GM21526 (cell line): ENCODE data around the gene BTF3.
"Not testable (repeated sequence)": the region's sequence is repeated elsewhere in the genome, so short reads cannot be mapped to it uniquely, and the experiment has no call there.

Experiments
- ATAC-seq: cut with Tn5 transposase; IDR thresholded peaks from one replicate; pipeline ENCODE4 v1.9.1; 2021; ENCODE audit warnings: moderate library complexity; ENCODE audit not compliant: unreplicated experiment, low FRiP score

The BTF3 gene

DNA sequence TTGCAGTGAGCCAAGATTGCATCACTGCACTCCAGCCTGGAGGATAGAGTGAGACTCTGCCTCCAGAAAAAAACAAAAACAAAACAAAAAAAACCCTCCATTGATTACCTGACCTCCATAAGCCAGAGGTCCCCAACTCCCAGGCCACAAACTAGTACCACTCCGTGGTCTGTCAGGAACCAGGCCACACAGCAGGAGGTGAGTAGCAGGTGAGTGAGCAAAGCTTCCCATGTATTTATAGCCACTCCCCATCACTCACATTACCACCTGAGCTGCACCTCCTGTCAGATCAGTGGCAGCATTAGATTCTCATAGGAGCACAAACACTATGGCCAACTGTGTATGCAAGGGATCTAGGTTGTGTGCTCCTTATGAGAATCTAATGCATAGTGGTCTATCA lies 13.7 kb upstream of the BTF3 start:
- ATAC-seq: no peak

DNA sequence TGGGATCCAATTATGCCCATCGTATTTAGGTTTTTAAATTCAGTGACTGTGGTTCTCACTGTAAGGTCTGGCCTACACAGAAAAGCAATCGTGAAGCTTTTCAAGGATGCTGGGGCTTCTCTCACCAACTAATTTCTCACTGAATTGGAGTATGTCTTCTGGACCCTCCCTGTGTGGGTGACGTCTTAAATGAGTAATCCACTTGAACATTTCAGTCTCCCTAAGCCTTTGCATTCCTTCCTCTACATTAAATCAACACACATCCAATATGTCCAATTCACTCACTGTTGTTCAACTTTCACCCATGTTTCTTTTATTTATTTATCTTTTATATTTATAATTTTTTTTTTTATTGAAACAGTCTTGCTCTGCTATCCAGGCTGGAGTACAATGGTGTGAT lies 12.5 kb upstream of the BTF3 start:
- ATAC-seq: no peak

DNA sequence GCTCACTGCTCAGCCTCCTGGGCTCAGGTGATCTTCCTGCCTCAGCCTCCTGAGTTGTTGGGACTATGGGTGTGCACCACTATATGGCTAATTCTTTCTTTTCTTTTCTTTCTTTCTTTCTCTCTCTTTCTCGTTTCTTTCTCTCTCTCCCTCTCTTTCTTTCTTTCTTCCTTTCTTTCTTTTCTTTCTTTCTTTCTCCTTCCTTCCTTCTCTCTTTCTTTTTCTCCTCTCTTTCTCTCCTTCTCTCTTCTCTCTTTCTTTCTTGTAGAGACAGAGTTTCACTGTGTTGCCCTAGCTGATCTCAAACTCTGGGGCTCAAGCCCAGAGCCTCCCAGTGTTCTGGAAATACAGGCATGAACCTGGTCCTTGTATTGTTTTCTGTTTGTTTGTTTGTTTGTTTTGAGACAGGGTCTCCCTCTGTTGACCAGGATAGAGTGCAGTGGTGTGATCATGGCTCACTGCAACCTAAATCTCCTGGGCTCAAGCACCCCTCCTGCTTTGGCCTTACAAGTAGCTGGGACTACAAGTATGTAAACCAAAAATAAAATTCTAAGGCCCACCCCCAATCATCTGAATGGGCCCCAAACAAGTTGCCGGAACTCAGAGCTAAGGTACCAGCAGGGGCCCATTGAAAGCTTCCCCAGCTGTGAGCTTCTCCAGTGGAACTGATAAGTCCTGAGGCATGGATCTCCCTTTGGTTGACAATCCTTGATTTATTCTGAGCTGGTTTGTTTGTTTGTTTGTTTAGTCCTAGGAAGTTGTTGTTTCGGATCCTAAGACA lies 11.9 kb upstream of the BTF3 start:
- ATAC-seq: no peak

DNA sequence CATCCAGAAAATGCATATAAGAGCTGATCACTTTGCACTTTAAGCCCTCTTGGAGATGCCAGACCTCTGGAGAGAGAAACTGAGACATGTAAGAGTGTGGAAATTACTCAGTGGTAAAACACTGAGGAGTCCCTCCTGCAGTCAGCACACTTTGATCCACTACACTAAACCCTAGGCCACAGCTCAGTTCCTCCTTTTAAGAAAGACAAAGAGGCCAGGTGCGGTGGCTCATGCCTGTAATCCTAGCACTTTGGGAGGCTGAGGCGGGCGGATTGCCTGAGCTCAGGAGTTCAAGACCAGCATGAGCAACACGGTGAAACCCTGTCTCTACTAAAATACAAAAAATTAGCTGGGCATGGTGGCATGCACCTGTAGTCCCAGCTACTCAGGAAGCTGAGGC lies 11.0 kb upstream of the BTF3 start:
- not testable (repeated sequence) for ATAC-seq

DNA sequence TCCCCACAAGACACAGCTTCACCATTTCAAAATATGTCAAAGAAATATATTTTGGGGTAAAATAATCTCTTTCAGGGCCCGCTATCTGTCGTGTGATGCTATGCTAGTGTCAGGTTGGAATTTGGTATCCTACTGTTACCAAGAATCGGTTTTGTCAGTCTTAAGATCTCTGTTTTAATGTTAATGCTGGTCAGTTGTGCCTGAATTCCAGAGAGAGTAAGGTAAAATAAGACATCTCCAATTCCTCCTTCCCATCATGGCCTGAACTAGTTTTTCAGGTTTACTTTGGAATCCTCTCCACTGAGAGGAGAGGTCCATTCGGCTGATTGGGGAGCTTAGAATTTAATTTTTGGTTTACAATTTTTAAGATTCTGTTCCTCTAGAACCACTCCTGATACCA lies 10.4 kb upstream of the BTF3 start:
- no peak for ATAC-seq

DNA sequence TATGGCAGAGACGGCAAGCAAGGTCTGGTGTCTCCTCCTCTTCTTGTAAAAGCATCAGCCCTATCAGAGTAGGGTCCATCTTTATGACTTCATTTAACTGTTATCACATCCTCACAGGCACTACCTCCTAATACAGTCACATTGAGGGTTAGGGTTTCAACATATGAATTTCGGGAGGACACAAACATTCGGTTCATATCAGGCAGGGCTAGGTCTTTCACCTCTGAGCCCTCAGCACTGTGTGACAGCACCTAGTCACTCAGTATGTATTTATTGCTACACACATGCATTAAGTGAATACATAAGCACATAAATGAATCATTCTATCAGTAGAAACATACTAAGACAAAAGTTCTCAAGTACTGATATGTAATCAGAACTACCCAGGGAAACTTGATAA lies 9.4 kb upstream of the BTF3 start:
- ATAC-seq: no peak

DNA sequence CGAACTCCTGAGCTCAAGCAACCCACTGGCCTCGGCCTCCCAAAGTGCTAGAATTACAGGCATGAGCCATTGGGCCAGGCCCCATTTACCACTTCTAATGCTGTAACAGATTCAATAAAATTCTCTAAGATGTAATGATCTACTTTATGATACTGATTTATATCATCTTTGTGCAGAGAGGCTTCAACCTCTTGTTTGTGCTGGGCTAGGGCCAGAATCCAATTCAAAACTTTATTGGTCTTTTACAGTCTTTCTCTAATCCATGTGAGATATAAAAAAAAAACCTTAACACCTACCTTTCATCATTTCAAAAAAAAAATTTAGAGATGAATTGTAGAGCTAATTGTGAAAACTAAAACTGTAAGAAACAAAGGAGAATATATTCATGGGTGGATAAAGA lies 8.2 kb upstream of the BTF3 start:
- no peak for ATAC-seq

DNA sequence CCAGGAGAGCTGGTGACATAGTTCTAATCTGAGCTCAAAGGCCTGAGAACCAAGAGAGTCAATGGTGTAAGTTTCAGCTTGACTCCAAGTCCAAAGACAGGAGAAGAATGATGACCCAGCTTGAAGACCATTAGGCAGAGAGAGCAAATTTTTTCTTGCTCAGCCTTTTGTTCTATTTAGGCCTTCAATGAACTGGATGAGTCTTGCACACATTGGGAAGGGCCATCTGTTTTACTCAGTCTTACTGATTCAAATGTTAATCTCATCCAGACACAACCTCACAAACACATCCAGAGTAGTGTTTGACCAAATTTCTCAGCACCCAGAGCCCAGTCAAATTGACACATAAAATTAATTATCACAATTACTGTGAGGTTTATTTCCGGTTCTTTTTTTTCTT lies 7.1 kb upstream of the BTF3 start:
- ATAC-seq: no peak

DNA sequence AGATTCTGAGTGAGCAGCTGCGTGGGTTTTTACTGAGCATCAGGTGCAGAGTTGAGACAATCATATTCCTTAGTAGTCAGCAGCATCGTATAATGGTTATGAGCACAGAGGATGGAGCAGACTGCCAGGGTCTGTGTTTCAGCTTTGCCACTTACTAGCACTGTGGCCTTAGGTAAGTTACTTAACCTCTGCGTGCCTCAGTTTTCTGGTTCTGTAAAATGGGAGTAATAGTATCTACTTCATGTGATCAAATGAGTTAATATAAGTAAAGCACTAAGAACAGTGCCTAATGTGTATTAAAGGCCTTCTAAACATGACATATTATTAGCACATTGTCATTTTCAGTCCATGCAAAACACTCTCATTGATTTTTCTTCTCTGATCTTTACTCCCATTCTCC lies 4.8 kb upstream of the BTF3 start:
- ATAC-seq: no peak

DNA sequence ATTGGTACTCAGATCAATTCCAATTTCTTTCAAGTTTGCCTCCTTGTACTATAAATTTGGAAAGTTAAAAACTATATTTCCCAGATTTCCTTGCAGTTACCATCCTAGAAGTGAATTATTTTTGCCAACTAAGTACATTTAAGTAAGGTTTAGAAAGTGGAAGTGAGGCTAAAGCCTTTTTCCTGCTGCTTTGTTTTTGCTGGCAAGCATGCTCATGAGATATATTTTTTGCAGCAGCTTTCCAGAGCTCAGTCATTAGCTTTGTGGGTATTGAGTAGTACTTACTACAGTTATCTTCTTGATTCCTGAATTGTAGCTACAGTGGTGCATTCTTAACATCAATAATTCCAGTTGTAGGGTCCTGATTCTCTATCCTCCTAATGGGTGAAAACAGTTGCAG lies 3.5 kb upstream of the BTF3 start:
- no peak for ATAC-seq

DNA sequence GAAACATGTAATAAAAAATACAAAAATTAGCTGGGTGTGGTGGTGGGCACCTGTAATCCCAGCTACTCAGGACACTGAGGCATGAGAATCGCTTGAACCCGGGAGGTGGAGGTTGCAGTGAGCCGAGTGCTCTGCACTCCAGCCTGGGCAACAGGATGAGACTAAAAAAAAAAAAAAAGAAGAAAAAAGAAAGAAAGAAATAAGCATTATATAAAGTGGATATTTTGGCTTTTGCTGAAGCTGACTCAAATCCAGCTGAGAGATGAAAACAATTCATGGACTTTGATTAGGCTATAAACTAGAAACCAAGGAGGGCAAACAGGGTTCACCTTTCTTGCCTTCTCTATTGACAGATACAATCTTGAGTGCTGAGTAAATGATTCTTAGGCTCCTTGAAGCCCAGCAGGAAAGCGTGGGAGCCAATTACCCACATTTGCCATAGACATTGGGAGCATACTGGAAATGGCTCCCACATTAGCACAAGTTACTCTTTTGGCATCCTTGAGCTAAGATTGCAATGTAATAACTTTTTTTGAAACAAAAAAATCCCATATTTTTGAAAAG lies 2.4 kb upstream of the BTF3 start:
- ATAC-seq: no peak

DNA sequence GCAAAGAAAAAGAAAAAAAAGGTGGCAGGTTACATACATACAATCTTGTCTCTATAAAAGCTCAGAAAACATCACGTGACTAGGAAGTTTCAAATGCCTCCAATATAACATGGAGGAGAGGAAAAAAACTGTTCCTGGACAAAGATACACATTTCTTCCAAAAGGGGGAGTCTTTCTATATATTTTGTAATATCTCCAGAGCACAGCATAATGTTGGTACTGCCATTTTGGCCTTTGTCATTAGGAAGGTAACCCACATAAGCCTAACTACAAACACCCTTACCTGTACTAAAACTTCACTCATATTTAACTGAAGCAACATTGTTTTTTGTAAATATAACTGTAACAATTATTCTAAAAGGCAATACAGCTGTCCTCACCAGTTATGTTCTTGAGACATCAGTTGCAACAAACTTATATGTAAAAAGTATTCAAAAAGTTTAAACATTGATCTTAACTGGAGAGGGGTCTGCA lies 1.2 kb upstream of the BTF3 start:
- no peak for ATAC-seq

DNA sequence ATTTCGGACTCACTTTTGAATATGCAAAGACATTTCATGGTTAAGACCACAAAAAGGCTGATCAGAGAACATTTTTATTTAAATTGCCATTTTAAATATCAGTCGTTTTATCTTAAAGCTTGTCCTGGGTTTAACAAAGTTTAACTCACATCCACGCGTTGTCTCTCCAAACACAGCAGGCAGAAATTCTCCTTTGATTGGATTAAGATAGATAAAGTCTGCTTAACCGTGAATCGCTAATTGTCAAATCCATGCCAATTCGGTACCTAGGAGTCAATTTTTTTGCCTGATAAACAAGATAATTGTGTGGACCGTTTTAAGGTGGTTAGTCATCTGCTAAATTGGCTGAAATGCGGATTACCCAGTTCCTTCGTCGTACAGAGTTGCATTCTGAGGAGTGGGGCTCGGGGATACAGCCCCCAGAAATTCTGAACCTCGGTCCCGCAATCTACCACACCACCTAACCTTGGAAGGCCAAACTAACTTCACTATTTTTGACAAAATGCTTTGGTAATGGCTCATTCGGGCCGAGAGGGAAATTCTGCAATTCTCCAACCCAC lies 665 bp upstream of the BTF3 start:
- ATAC-seq: no peak

DNA sequence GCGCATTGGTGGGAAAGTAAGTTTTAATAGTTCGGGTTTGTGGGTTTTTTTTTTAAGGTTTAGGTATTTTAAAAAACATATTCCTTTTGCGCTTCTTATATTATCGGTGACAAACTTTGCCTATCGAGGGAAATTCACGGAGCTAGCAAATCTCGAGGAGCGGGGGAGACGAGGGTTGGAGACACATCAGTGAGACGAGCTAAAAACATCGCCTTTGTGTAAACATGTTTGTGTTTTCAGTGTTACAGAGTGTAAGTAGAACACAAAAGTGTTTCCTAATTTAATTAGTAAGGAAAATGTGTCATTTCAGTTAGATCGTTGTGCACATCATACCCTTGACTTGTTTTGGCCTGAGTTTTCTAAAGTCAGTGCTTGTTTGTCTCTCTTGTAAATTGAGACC lies 945 bp downstream of the BTF3 start:
- no peak for ATAC-seq

DNA sequence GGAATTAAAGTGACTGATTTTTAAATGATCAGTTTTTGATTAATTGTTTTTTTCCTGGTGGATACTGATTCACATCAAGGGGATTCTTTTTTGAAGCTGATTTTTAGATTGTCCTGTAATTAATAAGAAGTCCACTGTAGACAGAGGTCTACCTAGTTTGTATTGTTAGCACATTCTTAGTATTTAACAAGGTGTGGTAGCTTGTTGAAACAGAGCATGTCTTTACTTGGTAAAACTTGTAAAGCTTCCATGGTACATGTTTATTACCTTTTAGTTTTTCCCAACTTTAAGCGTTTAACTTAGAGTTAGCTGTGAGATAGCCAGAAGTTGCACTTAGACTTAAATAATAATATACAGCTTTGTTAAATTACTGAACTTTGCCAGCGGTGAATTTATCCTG lies 1.5 kb downstream of the BTF3 start:
- ATAC-seq: no peak

DNA sequence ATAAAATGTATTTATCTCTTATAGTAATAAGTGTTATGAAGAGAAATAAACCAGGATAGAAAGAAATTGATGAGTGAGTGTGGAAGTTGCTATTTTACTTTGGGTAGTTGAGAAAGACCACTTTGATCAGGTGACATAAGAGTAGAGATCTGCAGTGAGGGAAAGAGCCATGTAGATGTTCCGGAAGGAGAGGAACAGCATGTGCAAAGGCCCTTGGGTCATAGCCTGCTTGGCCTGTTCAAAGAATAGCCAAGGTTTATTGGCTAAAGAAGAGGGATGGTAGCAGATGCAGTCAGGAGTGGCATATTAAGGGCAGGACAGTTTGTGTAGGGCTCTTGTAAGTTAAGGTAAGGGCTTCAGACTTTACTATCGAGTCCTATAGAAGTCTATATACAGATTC lies 3.2 kb downstream of the BTF3 start:
- ATAC-seq: no peak

DNA sequence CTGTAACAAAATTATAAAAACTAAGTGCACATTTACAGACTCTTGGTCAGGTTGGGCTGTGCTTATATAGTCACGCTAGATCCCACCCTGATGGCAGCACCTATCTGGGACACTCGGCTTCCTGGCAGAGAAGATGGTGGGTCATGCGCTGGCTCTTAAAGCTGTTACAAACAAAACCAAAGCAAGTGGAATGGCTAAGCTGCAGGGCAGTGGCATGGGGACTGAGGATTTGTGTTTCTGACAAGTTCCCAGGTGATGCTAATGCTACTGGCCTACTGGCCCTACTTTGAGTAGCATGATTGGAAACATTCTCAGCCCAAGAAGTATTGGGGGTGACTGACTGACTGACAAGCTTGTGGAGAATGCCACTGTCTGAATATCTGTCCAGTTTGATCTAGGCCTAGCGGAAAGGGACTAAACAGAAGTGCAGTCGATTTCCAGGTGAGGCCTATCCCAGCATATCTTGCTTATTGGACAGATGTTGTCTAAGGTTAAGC lies 8.3 kb downstream of the BTF3 start:
- ATAC-seq: no peak

DNA sequence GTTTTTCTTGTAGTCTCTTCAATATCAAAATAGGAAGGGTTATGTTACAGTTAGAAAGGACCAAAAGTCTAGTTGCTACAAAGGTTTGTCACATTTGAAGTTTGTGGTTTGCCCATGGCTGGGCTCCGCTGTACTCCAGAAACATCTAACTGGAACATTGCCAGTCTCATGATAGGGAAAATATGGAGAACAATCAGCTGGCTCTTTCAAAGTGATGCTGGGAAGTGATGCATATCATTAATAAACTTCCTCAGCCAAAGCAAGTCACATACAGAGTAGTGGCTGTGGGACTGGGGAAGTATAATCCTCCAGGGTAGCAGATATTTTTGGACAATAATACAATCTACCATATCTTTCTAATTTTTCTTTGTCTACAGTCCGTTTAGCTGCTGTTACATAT lies 8.8 kb downstream of the BTF3 start:
- no peak for ATAC-seq

DNA sequence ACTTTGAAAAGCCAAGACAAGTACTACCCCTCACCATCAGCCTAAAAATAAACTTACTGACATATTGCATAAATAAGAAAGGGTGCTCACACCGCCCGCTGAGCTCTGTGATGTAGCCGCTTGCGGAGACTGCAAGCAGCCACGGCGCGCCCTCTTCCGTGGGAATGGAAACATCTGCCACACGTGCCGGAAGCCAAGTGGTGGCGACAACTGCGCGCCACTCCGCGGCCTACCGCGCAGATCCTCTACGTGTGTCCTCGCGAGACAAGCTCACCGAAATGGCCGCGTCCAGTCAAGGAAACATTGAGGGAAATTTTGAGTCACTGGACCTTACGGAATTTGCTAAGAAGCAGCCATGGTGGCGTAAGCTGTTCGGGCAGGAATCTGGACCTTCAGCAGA lies 10.3 kb downstream of the BTF3 start:
- not testable (repeated sequence) for ATAC-seq

DNA sequence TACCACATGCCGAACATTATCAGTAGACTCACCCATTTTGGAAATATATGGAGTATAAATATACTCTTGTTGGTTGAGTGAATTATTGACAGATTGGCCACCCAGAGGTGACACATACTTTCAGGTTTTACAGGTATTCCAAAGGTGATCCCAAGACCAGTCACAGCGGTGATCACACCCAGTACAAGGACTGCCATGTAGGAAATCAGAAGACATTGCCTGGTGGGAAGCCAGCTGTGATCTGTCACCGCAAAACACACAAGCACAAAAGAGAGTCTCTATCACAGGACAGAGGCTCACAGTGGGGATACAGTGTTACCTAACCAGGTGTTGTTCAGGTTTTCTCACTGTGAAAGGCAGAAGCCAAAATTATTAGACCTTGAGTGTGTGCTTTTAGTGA lies 15.8 kb downstream of the BTF3 start:
- ATAC-seq: no peak

DNA sequence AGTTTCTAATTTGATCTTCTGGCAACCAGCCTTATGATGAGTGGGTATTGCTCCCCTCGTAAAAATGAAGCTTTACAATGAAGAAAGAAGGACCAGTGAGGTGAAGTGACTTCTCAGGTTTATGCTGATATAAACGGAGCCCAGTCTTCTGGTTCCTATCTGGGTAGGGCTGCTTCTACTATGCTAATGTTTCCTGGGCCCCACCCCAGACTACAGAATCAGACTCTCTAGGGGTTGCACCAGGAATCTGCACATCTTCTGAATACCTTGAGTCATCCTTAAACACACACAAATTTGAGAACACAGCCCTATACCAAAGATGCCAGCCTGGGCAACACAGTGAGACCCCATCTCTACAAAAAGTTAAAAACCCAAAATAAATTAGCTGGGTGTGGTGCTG lies 16.2 kb downstream of the BTF3 start:
- ATAC-seq: no peak

DNA sequence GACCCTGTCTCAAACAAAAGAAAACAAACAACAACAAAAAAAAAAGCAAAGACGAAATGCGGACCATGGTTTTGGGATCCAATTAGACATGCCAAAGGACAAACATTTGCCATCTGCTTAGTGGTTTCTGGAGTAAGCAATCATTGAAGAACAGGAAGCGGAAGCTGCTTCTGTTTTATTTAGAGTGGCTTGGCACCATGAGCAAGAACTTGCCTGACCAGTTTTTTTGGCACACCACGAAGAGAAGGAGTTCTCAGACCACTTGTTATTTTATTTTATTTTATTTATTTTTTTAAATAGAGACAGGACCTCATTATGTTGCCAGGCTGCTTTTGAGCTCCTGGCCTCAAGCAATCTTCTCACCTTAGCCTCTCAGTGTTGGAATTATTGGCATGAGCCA lies 17.0 kb downstream of the BTF3 start:
- ATAC-seq: no peak
